OCI-M2 (cell line): ENCODE measurements around the gene SMIM44.
"Not testable (repeated sequence)": the region's sequence is repeated elsewhere in the genome, so short reads cannot be mapped to it uniquely, and the experiment has no call there.

Experiments
- DNase-seq: peaks from one replicate; lab custom pipeline; 2025; ENCODE audit not compliant: unreplicated experiment; lab: John Stamatoyannopoulos, UW

Gene SMIM44

DNA sequence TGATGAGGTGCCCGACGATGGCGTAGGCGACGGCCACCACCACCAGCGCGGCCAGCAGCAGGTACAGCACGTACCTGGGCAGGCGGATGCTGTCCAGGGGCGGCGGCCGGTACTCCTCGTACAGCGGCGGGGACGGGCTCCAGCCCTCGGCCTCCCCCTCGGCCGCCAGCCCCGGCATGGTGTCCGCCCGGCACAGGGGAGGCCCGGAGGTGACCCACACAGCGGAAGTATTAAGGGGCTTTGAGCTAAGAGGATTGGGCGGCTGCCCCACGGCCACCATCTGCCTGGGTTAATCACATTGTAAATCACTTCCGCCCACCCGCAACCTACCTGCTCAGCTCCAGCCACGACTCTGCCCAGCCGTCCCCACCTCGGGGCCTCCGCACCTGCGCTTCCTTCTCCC is at the start of gene SMIM44:
Gene SMIM44, minus strand, starts transcription at position 216 of the 403 bp plus-strand sequence. Its CDS starts 38 bp downstream, at position 178.
- DNase-seq: no peak

DNA sequence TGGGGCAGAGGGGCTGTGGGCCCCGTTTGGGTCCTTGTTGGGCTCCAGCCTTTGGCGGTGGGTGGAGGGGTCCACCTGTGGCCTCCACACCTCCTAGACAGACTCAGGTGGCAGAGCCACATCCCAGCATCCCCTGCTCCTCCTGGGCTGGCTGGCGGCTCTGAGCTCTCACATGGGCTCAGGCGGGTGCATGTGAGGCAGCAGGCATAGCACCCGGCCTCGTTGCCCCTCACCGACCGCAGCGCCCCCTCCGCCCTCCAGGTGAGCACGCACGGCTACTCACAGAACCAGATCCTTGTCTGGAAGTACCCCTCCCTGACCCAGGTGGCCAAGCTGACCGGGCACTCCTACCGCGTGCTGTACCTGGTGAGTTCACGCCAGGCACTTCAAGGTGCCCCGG is 49.8 kb upstream of the SMIM44 start:
- no peak for DNase-seq

DNA sequence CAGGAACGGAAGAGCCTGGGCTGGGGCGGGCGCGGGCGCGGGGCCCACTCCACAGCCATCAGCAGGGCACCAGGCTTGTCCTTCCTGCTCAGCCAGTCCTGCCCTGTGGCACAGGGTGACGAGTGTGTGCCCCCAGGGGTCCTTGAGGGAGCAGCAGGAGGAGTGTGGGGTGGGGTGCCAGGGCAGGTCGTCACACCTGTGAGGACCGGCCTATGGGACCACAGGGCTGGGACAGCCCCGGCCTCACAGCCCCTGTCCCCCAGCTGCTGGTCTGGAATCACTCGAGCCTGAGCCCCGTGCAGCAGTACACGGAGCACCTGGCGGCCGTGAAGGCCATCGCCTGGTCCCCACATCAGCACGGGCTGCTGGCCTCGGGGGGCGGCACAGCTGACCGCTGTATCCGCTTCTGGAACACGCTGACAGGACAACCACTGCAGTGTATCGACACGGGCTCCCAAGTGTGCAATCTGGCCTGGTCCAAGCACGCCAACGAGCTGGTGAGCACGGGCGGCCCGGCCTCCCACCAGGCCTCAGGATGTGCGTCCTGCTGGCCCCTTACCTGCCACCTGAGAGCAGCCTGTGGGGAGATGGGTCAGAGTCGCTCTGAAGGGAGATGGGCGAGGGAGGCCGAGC is 49.0 kb upstream of the SMIM44 start:
- DNase-seq: no peak

DNA sequence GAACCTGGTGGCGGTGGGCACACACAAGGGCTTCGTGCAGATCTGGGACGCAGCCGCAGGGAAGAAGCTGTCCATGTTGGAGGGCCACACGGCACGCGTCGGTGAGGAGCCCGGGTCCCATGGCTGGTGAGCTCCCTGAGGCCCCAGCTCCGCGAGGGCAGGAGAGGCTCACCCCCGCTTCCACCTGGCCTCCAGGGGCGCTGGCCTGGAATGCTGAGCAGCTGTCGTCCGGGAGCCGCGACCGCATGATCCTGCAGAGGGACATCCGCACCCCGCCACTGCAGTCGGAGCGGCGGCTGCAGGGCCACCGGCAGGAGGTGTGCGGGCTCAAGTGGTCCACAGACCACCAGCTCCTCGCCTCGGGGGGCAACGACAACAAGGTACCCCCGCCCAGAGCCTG is 48.5 kb upstream of the SMIM44 start:
- DNase-seq: no peak

DNA sequence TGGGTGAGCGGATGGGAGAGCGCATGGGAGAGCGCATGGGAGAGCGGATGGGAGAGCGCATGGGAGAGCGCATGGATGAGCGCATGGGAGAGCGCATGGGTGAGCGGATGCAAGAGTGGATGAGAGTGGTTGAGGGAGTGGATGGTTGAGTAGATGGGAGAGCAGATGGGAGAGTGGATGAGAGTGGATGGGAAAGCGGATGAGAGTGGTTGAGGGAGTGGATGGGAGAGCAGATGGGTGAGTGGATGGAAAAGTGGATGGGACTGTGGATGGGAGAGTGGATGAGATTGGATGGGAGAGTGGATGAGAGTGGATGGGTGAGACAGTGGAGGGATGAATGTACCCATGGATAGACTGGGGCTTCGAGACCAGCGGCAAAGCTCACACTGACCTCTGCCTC is 47.1 kb upstream of the SMIM44 start:
- no peak for DNase-seq

DNA sequence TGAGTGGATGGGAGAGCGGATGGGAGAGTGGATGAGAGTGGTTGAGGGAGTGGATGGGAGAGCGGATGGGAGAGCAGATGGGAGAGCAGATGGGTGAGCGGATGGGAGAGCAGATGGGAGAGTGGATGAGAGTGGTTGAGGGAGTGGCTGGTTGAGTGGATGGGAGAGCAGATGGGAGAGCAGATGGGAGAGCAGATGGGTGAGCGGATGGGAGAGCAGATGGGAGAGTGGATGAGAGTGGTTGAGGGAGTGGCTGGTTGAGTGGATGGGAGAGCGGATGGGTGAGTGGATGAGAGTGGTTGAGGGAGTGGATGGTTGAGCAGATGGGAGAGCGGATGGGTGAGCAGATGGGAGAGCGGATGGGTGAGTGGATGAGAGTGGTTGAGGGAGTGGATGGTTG is 46.1 kb upstream of the SMIM44 start:
- not testable (repeated sequence) for DNase-seq

DNA sequence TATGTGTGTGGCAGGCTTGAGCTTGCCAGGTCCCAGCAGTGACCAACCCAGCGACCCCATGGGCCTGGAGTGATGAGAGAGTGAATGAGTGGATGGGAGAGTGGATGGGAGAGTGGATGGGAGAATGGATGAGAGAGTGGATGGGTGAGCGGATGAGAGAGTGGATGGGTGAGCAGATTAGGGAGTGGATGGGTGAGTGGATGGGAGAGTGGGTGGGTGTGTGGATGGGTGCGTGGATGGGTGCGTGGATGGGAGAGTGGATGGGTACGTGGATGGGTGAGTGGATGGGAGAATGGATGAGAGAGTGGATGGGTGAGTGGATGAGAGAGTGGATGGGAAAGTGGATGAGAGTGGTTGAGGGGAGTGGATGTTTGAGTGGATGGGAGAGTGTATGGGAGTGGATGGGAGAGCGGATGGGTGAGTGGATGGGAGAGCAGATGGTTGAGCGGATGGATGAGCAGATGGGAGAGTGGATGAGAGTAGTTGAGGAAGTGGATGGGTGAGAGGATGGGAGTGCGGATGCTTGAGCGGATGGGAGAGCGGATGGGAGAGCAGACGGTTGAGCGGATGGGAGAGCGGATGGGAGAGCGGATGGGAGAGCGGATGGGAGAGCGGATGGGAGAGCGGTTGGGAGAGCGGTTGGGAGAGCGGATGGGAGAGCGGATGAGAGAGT is 45.4 kb upstream of the SMIM44 start:
- DNase-seq: no peak

DNA sequence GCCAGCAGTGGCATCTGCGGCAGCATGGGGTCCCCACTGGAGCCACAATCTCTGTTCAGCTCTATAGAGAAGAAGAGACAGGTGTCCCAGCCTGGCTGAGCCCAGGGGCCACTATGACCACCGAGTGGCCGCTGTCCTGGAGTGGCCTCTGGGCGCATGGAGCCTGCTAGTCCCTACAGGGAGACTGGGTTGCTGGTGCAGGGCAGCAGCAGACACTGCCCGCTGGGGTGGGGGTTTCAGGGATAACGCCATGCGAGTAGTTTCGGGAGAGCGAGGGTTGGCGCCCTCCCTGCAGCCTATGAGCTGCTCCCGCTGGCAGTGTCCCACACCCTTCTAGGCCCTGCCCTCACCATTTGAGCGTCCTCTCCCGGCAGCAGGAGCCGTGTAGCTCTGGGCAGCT is 44.8 kb upstream of the SMIM44 start:
- DNase-seq: no peak

DNA sequence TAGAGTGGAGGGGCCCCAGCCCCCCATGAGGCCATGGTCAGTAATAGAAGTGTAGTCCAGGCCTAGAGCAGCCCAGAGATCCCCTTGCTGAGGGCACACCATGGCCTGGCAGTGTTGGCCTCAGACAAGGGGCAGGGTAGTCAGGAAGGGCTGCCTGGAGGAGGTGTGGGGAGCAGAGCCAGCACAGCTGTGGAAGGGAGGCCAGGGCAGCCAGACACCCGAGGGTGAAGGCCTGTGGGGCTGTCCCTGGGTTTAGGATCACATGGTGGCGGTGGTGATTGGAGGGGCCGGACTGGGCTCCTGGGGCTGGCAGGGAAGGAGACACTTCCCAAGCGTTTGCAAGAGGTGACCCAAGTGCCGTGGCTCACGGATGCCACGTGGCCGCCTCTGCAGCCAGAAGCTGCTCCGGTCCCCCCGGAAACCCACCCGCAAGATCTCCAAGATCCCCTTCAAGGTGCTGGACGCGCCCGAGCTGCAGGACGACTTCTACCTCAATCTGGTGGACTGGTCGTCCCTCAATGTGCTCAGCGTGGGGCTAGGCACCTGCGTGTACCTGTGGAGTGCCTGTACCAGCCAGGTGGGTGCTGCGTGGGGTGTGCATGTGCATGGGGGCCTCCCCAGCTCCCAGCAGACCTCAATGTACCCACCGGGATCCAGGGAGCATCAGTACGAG is 44.1 kb upstream of the SMIM44 start:
- DNase-seq: no peak

DNA sequence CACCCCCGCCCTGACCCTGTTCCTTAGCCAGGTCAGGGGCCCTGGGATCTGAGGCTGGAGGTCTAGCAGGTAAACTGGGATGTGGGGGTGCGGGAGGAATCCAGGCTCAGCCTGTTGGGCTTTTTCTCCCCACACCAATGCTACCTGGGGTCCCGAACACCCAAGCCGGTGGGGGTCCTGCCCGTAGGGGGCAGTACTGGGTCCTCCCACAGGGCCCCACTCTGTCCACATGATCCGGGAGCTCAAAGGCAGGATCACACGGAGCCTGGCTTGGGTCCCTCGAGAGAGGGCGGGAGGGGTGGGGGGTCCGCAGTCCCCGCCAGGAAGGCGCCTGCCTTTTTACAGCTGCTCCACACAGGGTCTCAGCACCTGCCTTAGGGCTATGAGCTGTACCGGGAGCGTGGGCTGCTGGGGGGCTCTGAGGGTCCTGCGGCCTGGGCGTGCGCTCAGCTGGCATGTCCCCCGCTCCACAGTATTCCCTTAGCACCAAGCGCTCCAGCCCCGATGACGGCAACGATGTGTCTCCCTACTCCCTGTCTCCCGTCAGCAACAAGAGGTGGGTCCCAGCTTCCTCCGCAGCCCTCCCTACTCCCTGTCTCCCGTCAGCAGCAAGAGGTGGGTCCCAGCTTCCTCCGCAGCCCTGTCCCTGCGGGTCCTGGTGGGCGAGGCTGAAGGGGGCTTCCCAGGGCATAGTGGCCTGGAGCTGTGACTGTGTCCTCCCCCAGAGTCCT is 43.4 kb upstream of the SMIM44 start:
- DNase-seq: no peak

DNA sequence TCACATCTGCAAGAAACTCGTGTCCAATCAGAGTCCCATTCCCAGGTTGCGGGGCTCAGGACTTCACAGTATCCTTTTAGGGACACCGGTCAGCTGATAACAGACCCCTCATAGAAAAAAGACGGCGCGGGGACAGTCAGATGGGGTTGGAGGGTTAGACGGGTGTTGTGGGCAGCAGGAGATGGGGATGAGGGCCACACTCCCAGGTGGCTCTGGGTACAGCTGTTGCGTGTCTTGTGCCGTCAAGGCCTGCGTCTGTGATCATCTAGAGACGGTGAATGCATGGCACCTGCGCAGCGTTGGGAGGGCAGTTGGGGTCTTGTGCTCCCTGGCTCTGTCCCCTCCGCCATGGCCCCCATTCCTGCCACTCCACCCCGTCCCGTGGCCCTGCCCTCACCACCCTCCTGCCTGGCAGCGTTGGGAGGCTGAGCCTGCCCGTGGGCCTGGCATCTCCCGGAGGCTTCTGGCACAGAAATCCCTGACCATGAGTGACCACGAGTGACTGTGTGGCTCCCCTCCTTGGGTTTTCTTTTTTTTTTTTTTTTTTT is 41.7 kb upstream of the SMIM44 start:
- DNase-seq: no peak

DNA sequence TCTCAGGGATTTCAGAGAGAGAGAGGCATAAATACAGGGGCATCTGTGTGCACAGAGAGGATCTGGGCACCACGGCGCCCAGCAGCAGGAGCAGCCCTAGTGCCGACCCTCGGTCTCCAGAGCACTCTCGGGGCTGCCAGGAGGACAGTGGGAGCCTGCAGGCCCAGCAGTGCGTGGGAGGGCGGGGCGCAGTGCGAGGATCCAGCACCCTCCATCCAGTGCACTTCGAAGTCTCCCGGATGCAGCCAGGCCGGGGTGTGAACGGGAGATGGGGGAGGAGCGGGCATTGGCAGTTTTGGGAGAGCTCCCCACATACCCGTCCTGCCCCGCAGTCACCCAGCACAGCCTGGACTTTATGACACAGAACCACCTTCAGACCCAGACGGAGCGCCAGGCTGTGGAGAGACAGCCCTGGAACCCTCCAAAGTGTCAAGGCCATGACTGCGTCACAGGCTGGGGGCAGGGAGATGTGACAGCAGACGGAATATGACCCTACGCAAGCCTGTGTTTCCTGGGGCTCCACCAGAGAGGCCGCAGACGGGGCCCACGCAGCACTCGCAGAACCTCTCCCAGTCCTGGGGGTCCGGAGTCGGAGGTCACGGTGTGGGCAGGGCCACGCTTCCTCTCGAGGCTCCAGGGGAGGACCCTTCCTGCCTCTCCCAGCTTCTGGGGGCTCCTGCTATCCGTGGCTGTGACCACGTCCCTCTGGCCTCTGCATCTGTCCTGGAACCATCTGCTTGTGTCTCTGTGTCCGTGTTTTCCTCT is 41.0 kb upstream of the SMIM44 start:
- no peak for DNase-seq

DNA sequence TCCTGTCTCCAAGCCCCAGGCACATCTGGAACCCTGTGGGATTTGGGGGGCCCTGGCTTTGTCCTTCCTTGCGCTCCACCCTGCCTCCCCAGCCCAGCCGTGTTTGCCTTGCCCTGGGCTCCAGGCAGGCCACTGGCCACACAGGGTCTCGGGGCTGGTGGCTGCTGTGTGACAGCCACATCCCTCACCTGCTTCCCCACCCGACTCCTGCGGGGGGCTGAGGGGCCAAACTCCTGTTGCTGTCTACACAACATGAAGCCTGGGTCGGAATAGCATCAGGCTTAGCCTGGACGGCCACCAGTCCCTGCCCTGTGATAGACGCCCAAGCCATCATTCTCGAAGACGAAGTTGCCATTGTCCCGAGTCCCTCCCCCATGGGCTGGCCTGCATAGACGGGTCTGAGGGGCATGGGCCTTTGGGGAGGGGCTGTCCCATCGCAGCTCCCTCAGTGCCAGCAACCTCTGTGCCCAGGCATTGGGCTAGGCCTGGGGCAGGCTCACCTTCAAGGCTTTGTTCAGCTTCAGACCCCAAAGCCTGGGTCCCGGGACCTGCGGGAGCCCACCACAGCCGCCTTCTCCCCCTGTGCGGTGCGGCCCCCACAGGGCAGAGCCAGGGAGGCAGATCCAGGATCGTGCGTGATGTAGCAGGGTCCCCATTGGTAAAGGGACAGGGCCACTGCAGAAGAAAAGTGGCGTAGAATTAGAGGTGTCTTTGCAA is 40.3 kb upstream of the SMIM44 start:
- DNase-seq: no peak

DNA sequence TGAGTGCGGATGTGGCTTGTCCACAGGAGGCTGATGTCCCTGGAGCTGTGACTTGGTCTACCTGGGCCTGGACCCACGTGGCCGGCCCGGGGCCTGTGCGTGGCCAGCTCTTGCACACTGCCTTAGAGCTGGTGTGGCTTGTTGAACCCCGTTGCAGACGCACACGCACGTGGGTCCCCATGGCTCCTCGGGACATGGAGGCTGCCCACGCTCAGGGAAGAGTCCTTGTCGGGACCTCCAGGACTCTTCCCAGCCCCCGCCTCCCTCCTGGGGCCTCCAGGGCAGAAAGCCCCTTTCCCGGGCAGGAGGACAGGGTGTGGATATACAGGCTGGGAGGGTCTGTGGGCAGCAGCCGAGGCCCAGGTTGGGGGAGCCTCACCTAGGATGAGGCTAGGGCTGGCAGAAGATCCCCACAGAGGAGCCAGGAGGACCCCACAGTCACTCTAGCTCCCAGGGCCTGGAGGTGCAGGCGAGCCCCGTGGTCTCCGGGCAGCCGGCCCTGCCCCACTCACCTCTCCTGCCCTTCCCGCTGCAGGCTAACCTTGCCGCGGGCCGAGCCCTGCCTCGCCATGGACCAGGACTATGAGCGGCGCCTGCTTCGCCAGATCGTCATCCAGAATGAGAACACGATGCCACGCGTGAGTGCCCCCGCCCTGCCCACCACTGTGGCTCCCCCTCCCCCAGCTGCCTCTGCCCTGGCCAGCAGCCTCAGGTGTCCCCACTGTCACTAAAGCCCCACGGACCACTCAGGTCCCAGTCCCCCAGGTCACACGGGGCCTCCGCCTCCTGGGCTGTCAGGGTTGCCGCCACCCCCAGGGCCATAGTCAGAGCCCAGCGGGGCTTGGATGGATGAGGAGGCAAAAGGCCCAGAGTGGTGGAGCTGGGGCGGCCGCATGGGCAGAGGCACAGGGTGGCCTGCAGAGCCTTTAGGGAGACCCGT is 39.5 kb upstream of the SMIM44 start:
- no peak for DNase-seq

DNA sequence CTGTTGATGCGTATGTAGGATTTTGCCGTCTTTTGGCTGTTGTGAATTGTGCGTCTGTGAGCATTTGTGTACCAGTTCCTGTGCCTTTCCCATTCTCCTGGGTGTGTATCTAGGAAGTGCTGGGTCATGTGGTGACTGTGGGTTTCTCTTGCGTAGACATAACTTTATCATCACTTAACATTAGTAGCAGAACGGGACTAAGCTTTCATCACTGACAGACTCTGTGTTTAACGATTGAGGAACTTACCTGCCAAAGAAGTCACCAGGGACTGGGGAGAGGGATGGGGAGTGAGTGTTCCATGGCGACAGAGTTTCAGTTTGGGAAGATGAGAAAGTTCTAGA is 37.8 kb upstream of the SMIM44 start:
- no peak for DNase-seq

DNA sequence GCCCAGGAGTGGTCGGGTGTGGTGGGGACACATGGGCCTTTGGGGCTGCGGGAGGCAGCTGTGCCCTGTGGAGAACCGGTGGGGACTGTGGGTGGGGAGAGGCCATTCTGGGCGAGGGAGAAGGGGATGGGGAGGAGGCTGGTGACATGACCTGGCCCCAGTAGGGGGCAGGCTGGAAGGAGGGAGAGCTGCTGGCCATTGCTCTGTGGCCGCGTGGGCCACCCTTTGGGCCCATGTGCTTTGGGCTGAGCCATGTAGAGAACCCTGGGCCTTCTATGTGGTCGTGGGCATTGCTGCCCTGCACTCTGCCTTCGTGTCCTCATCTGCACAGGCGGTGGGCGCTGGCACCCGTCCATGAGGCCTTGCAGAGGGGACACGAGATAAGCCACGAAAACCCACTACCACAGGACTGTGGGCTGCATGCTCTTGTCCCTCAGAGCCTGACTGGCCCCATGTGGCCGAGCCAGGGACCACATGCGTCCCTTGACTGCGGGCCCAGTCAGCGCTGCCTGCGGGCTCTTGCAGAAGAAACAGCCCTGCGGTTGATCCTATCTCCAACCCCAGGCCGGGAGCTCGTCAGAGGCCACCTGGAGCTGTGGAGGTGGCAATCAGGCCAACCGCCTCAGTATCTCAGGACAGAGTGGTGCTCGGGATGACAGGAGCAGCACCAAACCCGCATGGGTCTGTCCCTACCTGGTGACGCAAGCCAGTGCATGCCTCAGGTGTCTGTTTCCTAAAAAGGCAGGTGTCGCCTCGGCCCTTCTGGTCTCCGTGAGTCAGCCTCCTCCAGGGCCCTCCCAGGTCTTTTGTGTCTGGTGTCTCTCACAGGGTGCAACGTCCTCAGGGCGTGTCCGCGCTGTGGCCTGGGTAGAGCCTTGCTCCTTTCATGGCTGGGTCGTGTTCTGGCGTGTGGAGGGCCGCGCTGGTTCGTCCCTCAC is 37.2 kb upstream of the SMIM44 start:
- no peak for DNase-seq

DNA sequence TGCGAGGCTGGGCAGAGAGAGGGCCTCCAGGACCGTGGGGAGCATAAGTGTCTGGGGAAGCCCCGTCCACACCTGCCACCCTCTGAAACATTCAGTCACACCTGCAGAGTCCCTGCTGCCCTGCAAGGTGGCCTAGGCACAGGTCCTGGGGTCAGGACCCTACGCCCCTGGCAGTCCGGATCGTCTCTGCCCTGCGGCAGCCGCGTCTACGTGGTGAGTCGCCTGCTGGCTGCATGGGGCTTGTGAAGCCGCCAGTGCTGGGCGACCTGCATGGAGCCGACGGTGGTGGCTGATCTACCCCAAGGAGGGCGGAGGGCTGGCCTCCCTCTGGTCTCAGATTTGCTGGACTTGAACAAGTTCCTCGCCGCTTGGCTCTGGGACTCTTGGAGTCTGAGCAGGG is 35.9 kb upstream of the SMIM44 start:
- DNase-seq: no peak

DNA sequence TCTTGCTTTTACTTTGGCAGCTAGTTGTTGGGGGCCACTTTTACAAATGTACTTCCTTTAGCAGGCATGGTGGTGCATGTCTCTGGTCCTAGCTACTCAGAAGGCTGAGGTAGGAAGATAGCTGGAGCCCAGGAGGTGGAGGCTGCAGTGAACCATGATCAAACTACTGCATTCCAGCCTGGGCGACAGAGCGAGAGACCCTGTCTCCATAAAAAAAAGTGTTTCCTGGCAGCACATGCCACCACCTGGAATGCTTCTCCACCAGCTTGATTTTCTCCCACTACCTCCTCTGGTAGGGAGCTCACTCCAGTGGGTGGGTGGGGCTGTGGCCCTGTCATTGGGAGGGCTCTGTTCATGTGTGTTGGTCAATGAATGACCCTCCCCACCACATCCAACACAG is 35.4 kb upstream of the SMIM44 start:
- no peak for DNase-seq
